Parathyroid adenoma (tissue), 2 donors: ENCODE measurements around the gene CFAP206.
"Not testable (repeated sequence)": the region's sequence is repeated elsewhere in the genome, so short reads cannot be mapped to it uniquely, and the experiment has no call there.

ENCODE experiments used
- H2AFZ ChIP-seq: fragments of 300-600 bp; sonication (generic); one replicate; pipeline ENCODE4 v1.7.0; 2017; ENCODE audit warnings: antibody characterized with exemption, mild to moderate bottlenecking
- H3K27ac ChIP-seq: fragments of 300-600 bp; sonication (generic); one replicate; pipeline ENCODE4 v1.7.0; 2017
- H3K27me3 ChIP-seq: fragments of 300-600 bp; sonication (generic); one replicate; pipeline ENCODE4 v1.7.0; 2017; ENCODE audit warnings: low read length; ENCODE audit not compliant: control insufficient read depth, insufficient read depth
- H3K36me3 ChIP-seq: fragments of 300-600 bp; sonication (generic); one replicate; pipeline ENCODE4 v1.7.0; 2017; ENCODE audit warnings: low read length; ENCODE audit not compliant: control insufficient read depth, insufficient read depth
- H3K4me1 ChIP-seq: fragments of 300-600 bp; sonication (generic); one replicate; pipeline ENCODE4 v1.7.0; 2017; ENCODE audit warnings: control low read depth
- H3K4me2 ChIP-seq: fragments of 300-600 bp; sonication (generic); one replicate; pipeline ENCODE4 v1.7.0; 2017; ENCODE audit warnings: low read length
- H3K4me3 ChIP-seq: fragments of 300-600 bp; sonication (generic); one replicate; pipeline ENCODE4 v1.7.0; 2017; ENCODE audit warnings: low read depth, low read length
- H3K79me2 ChIP-seq: fragments of 300-600 bp; sonication (generic); one replicate; pipeline ENCODE4 v1.7.0; 2017; ENCODE audit warnings: control low read depth
- H3K9ac ChIP-seq: fragments of 300-600 bp; sonication (generic); one replicate; pipeline ENCODE4 v1.7.0; 2017; ENCODE audit warnings: mild to moderate bottlenecking
- H3K9me3 ChIP-seq: fragments of 300-600 bp; sonication (generic); one replicate; pipeline ENCODE4 v1.7.0; 2017; ENCODE audit warnings: low read length; ENCODE audit not compliant: control insufficient read depth
- TF ChIP-seq, protein P1 (sequence below): fragments of 300-600 bp; sonication (generic); IDR thresholded peaks from one replicate; pipeline ENCODE4 v1.7.0; 2017; ENCODE audit warnings: antibody characterized with exemption, mild to moderate bottlenecking
- donor health status: primary hyperparathyroidism.

CFAP206 gene

DNA sequence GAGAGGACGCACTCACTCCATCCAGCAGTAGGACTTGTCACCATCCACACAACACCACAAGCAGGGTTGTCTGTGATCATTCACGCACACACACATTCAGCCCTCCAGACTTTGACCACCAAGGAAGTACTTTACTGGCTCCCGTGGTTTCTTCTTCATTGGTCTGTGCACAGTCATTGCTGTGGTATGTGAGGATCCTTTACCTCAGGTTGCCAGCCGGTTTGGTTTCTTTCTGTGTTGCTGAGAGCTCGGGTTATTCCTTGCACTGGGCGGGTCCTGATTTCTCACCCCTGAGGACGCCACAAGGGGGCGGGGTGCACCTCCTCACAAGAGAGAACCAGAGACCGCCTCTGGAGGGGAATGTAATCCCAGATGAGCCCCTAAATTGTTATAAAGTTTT lies 76.2 kb downstream of the CFAP206 start:
- Histone ChIP-seq H3K36me3 (no peaks in the 10 kb centered on the region), H3K4me1 (no peaks in the 10 kb centered on the region)
- TF ChIP-seq, protein P1, sequence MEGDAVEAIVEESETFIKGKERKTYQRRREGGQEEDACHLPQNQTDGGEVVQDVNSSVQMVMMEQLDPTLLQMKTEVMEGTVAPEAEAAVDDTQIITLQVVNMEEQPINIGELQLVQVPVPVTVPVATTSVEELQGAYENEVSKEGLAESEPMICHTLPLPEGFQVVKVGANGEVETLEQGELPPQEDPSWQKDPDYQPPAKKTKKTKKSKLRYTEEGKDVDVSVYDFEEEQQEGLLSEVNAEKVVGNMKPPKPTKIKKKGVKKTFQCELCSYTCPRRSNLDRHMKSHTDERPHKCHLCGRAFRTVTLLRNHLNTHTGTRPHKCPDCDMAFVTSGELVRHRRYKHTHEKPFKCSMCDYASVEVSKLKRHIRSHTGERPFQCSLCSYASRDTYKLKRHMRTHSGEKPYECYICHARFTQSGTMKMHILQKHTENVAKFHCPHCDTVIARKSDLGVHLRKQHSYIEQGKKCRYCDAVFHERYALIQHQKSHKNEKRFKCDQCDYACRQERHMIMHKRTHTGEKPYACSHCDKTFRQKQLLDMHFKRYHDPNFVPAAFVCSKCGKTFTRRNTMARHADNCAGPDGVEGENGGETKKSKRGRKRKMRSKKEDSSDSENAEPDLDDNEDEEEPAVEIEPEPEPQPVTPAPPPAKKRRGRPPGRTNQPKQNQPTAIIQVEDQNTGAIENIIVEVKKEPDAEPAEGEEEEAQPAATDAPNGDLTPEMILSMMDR = no peak

DNA sequence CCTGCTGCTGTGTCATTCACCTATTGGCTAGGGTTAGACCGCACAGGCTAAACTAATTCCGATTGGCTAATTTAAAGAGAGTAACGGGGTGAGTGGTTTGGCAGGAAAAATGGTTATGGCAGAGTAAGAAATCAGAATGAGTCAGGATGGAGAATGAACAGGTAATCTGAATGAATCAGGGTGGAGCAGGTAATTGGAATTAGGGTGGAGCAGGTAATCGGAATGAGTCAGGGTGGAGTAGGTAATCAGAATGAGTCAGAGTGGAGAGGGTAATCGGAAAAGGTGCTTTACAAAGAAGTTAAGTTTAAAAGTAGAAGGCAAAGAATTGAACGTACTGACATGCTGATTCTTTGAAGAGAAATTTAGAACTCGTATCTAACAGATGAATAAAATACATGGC lies 76.7 kb downstream of the CFAP206 start:
- no peak overlapping the region for H3K27ac ChIP-seq
- H3K4me3 ChIP-seq = no peak overlapping the region
- H2AFZ ChIP-seq = no peak overlapping the region
- TF ChIP-seq, protein P1 = no peak
- no peaks in the 10 kb centered on the region for H3K36me3 ChIP-seq
- peaks cover 4% of the 10 kb centered on the region for H3K79me2 ChIP-seq
- H3K9ac ChIP-seq = no peak overlapping the region
- H3K4me2 ChIP-seq = no peak overlapping the region
- no peaks in the 10 kb centered on the region for H3K4me1 ChIP-seq
- H3K27me3 ChIP-seq = no peaks in the 10 kb centered on the region
- no peaks in the 10 kb centered on the region for H3K9me3 ChIP-seq

More for the DNA sequence above, 76.2 kb downstream of the CFAP206 start:
- no peak overlapping the region for H3K9ac ChIP-seq
- H3K4me3 ChIP-seq = no peak overlapping the region
- no peak overlapping the region for H3K27ac ChIP-seq
- H3K4me2 ChIP-seq = no peak overlapping the region
- H3K27me3 ChIP-seq = no peaks in the 10 kb centered on the region
- H3K79me2 ChIP-seq = peaks cover 4% of the 10 kb centered on the region
- H2AFZ ChIP-seq = no peak overlapping the region
- no peaks in the 10 kb centered on the region for H3K9me3 ChIP-seq

DNA sequence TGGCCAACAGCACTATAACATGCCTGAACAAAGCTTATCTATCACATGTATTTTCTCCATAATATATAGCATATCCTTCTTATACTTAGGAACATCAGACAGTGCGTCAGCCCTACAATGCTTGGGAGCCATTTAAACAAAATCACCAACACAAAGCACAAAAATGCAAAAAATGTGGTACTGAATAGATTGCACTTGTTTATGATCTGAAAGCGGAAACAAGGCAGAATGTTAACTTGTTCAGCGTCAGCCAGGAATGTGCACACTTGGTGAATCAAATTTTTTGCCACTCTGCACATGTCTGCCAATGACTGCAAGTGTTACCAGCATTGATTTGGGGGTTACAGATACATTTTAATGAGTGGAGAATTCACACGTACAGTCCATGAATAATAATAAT lies 79.8 kb downstream of the CFAP206 start:
- no peaks in the 10 kb centered on the region for H3K27me3 ChIP-seq
- H3K79me2 ChIP-seq = peaks cover 2% of the 10 kb centered on the region
- H3K9ac ChIP-seq = no peak overlapping the region
- no peak overlapping the region for H3K4me2 ChIP-seq
- no peak overlapping the region for H2AFZ ChIP-seq
- no peaks in the 10 kb centered on the region for H3K9me3 ChIP-seq
- no peaks in the 10 kb centered on the region for H3K4me1 ChIP-seq
- H3K4me3 ChIP-seq = no peak overlapping the region
- H3K36me3 ChIP-seq = no peaks in the 10 kb centered on the region
- H3K27ac ChIP-seq = no peak overlapping the region
- TF ChIP-seq, protein P1 = no peak

DNA sequence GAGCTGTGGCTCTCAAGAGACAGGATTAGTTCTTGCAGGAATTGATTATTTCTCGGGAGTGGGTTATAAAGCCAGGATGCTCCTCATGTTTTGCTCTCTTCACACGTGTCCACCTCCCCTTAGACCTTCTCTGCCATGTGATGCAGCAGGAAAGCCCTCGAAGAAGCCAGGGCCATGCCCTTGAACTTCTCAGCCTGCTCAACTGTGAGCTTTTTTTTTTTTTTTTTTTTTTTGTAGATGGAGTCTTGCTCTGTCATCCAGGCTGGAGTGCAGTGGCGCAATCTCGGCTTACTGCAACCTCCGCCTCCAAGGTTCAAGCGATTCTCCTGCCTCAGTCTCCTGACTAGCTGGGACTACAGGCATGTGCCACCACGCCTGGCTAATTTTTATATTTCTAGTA lies 81.6 kb downstream of the CFAP206 start:
- H3K9me3 ChIP-seq, H3K27ac ChIP-seq, H3K36me3 ChIP-seq, H3K9ac ChIP-seq, H3K27me3 ChIP-seq, H3K4me1 ChIP-seq, H3K79me2 ChIP-seq, H3K4me2 ChIP-seq, H3K4me3 ChIP-seq, H2AFZ ChIP-seq: not testable (repeated sequence)

DNA sequence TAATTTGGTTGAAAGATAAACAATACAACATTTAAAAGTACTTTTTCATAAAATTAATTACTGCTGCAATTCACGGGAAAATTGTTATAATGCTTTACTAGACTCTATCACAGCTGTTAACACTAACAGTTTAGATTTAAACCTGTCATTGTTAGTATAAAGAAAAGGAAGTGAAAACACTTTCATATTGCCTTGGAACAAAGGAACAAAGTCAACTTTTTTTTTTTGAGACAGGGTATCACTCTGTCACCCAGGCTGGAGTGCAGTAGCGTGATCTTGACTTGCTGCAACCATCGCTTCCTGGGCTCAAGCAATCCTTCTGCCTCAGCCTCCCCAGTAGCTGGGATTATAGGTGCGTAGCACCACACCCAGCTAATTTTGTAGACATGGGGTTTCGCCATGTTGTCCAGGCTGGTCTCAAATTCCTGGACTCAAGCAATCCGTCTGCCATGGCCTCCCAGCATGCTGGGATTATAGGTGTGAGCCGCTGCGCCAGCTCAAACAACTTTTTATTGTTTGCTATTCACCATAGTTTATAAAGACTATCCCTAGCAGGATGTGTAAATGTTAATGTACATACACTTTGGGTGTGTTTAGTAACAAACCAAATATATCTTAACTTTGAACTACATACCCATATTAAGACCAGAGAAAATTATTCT lies 87.1 kb downstream of the CFAP206 start:
- Histone ChIP-seq H3K27me3 (no peaks in the 10 kb centered on the region), H3K4me3 (no peak overlapping the region), H3K79me2 (peaks cover 2% of the 10 kb centered on the region), H2AFZ (no peak overlapping the region), H3K27ac (no peak overlapping the region), H3K4me1 (no peaks in the 10 kb centered on the region), H3K36me3 (no peaks in the 10 kb centered on the region), H3K9ac (no peak overlapping the region), H3K9me3 (no peaks in the 10 kb centered on the region), H3K4me2 (no peak overlapping the region)
- TF ChIP-seq, protein P1 = no peak
